OCI-LY3 (cell line): ENCODE results near the gene HYAL1.
"Not testable (repeated sequence)": the region's sequence is repeated elsewhere in the genome, so short reads cannot be mapped to it uniquely, and the experiment has no call there.

Source experiments
- H2AFZ ChIP-seq: fragments of 200-600, 300-600 bp; shearing (Covaris generic); 2 replicates; pipeline ENCODE4 v1.6.0; 2014; ENCODE audit warnings: antibody characterized with exemption, low read depth, low read length
- H3K27ac ChIP-seq: fragments of 200-600, 300-600 bp; sonication (generic); 2 replicates; pipeline ENCODE4 v1.5.1; 2014; ENCODE audit warnings: mild to moderate bottlenecking, low read length, moderate library complexity, mixed read lengths
- H3K27me3 ChIP-seq: fragments of 200-600, 300-600 bp; sonication (generic); 2 replicates; pipeline ENCODE4 v1.6.1; 2014; ENCODE audit warnings: low read depth, low read length, mixed read lengths
- H3K36me3 ChIP-seq: fragments of 200-600, 300-600 bp; sonication (generic); replicated peaks from 2 replicates; pipeline ENCODE3; 2014; ENCODE audit warnings: low read depth, low read length, mixed read lengths
- H3K4me1 ChIP-seq: fragments of 300-600, 200-600 bp; sonication (generic); 2 replicates; pipeline ENCODE4 v1.6.1; 2014; ENCODE audit warnings: low read length, mixed read lengths
- H3K4me2 ChIP-seq: fragments of 200-600, 300-600 bp; sonication (generic); 2 replicates; pipeline ENCODE4 v1.6.1; 2014; ENCODE audit warnings: low read length, mixed read lengths
- H3K4me3 ChIP-seq: fragments of 300-600, 200-600 bp; sonication (generic); 2 replicates; pipeline ENCODE4 v1.5.1; 2014; ENCODE audit warnings: antibody characterized with exemption, mild to moderate bottlenecking, low read length, moderate library complexity
- H3K79me2 ChIP-seq: fragments of 300-600, 200-600 bp; shearing (Covaris generic); 2 replicates; pipeline ENCODE4 v1.6.1; 2014; ENCODE audit warnings: mild to moderate bottlenecking, low read length, mixed read lengths
- H3K9ac ChIP-seq: fragments of 300-600, 200-600 bp; shearing (Covaris generic); 2 replicates; pipeline ENCODE4 v1.6.0; 2014; ENCODE audit warnings: mild to moderate bottlenecking, low read length, moderate library complexity
- H3K9me3 ChIP-seq: fragments of 200-600, 300-600 bp; shearing (Covaris generic); 2 replicates; pipeline ENCODE4 v1.6.1; 2014; ENCODE audit warnings: low read length, mixed read lengths; ENCODE audit not compliant: insufficient read depth
- H4K20me1 ChIP-seq: fragments of 200-600, 300-600 bp; sonication (generic); 2 replicates; pipeline ENCODE4 v1.6.1; 2016; ENCODE audit warnings: low read length, mixed read lengths; ENCODE audit not compliant: insufficient read depth
- EZH2phosphoT487 ChIP-seq: fragments of 200-600 bp; shearing (Covaris generic); IDR thresholded peaks from 2 replicates; pipeline ENCODE4 v1.6.1; 2018; ENCODE audit warnings: antibody characterized with exemption, mixed run types, low read depth
- TF ChIP-seq, protein P1 (sequence below): fragments of 200-600, 300-600 bp; sonication (generic); IDR thresholded peaks from 2 replicates; pipeline ENCODE4 v1.5.1; 2014; ENCODE audit warnings: antibody characterized with exemption, low read length, low read depth

Gene HYAL1

DNA sequence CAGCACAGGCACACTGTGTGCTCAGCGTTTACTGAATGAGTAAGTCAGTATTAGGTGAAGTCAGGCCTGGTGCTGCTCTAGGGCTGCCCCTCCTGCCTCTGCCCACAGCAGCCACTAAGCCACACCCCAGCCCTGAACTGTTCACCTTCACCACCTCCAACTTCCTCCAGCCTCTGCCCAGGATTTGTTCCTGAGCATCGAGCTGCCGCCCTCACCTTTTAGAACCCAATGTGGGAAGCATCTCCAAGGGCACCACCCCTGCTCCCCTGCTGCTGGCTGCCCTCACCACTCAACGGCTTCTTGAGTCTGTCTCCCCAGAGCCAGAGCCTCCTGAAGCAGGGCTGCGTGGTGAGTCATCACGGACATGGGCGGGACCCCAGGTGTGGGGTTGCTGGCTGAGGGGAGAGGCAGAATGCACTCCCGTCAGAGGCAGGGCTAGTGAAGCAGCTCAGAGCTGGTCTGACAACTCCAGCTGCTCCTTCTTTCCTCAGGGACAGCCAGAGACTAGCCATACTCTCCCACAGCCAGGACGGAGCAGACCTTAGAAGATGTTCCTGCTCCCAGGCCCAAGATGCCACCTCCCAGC lies 13.4 kb upstream of the HYAL1 start:
- peaks cover 19% of the 10 kb centered on the region for H3K79me2 ChIP-seq
- TF ChIP-seq, protein P1, sequence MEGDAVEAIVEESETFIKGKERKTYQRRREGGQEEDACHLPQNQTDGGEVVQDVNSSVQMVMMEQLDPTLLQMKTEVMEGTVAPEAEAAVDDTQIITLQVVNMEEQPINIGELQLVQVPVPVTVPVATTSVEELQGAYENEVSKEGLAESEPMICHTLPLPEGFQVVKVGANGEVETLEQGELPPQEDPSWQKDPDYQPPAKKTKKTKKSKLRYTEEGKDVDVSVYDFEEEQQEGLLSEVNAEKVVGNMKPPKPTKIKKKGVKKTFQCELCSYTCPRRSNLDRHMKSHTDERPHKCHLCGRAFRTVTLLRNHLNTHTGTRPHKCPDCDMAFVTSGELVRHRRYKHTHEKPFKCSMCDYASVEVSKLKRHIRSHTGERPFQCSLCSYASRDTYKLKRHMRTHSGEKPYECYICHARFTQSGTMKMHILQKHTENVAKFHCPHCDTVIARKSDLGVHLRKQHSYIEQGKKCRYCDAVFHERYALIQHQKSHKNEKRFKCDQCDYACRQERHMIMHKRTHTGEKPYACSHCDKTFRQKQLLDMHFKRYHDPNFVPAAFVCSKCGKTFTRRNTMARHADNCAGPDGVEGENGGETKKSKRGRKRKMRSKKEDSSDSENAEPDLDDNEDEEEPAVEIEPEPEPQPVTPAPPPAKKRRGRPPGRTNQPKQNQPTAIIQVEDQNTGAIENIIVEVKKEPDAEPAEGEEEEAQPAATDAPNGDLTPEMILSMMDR: no peak
- TF ChIP-seq EZH2phosphoT487: no peak
- peaks cover 21% of the 10 kb centered on the region for H3K36me3 ChIP-seq
- no peak overlapping the region for H3K27ac ChIP-seq
- H4K20me1 ChIP-seq: no peaks in the 10 kb centered on the region
- H3K4me3 ChIP-seq: no peak overlapping the region
- no peaks in the 10 kb centered on the region for H3K9me3 ChIP-seq
- H2AFZ ChIP-seq: no peak overlapping the region
- H3K9ac ChIP-seq: no peak overlapping the region
- no peaks in the 10 kb centered on the region for H3K27me3 ChIP-seq
- no peak overlapping the region for H3K4me2 ChIP-seq
- H3K4me1 ChIP-seq: peaks cover 16% of the 10 kb centered on the region

DNA sequence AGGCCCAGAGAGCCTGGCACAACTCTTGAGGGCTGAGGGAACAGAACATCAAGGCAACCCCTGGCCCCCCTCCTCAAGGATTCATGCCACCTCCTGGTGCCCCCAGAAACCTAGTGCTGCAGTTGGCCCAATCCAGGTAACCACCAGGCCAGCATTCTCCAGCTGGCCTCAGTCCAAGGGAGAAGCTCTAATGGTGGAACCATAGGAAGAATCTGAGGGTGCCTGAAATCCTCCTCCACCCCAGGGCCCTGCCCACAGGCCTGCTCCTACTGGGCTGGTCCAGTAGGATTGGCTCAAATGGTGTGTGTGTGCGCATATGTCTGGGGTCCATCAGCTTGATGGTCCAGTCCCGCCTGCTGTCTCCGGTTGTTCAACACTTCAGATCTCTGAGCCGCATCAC lies 11.4 kb upstream of the HYAL1 start:
- Histone ChIP-seq H3K4me2 (no peak overlapping the region), H3K36me3 (peaks cover 21% of the 10 kb centered on the region), H3K4me1 (peaks cover 9% of the 10 kb centered on the region), H3K79me2 (peaks cover 7% of the 10 kb centered on the region), H2AFZ (no peak overlapping the region), H3K4me3 (no peak overlapping the region), H3K9ac (no peak overlapping the region), H3K27me3 (no peaks in the 10 kb centered on the region), H3K9me3 (peaks cover under 1% of the 10 kb centered on the region; the same call in 1 of the 2 replicates), H3K27ac (no peak overlapping the region), H4K20me1 (no peaks in the 10 kb centered on the region)
- TF ChIP-seq, protein P1: no peak
- TF ChIP-seq EZH2phosphoT487: no peak

DNA sequence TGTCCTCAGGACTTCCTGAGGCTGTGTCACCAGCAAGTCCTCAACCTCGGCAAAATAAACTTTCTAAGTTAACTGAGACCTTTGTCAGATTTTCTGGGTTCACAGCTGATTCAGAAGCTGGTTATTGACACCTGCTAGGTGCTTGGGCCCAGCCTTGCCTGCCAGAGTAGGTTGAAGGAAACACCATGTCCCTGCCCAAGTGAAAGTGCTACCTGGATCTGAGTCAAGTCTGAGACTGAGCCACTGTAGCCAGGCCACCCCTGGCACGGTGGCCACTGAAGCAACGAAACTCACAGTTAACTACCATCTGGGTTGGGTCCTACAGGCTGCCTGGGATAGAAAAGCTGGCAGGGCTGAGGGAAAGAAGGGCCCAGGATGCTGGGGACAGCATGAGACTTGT lies 11.0 kb upstream of the HYAL1 start:
- TF ChIP-seq, protein P1: no peak
- TF ChIP-seq EZH2phosphoT487: no peak
- Histone ChIP-seq H3K9me3 (peaks cover 5% of the 10 kb centered on the region), H3K9ac (no peak overlapping the region), H2AFZ (no peak overlapping the region), H3K36me3 (peaks cover 23% of the 10 kb centered on the region), H3K27me3 (no peaks in the 10 kb centered on the region), H3K27ac (no peak overlapping the region), H3K79me2 (peaks cover 3% of the 10 kb centered on the region; the same call in 1 of the 2 replicates), H3K4me1 (peaks cover 9% of the 10 kb centered on the region; the same call in 1 of the 2 replicates), H3K4me3 (no peak overlapping the region), H4K20me1 (no peaks in the 10 kb centered on the region), H3K4me2 (no peak overlapping the region)

DNA sequence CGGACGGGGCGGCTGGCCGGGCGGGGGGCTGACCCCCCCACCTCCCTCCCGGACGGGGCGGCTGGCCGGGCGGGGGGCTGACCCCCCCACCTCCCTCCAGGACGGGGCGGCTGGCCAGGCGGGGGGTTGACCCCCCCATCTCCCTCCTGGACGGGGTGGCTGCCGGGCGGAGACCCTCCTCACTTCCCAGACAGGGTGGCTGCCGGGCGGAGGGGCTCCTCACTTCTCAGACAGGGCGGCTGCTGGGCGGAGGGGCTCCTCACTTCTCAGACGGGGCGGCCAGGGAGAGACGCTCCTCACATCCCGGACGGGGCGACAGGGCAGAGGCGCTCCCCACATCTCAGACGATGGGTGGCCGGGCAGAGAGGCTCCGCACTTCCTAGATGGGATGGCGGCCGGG lies 8.7 kb upstream of the HYAL1 start:
- not testable (repeated sequence) for H2AFZ ChIP-seq, H3K4me2 ChIP-seq, H3K4me1 ChIP-seq, H3K9ac ChIP-seq, H3K9me3 ChIP-seq, H3K79me2 ChIP-seq, H4K20me1 ChIP-seq, H3K27ac ChIP-seq, H3K27me3 ChIP-seq, H3K4me3 ChIP-seq
- H3K36me3 ChIP-seq: peaks cover 11% of the 10 kb centered on the region

DNA sequence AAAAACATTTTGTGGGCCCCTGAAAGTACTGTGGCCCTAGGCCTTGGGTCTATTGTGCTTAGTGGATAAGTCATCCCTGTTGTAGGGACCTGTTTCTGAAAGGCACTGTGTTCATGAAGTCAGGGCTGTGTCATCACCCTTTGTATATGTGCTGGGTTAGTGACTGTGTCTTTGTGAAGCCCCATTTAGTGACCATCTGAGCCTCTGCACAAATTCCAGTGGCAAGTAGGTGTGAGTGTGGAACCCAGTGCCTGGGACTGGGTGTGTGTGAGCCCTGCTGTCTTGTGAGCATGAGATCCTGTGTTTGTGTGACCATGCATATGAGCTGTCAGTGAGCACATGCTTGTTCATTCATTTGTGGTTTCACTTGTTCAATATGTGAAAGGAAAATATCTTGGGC lies 1.2 kb upstream of the HYAL1 start:
- no peak overlapping the region for H3K27ac ChIP-seq
- no peaks in the 10 kb centered on the region for H3K79me2 ChIP-seq
- no peaks in the 10 kb centered on the region for H3K27me3 ChIP-seq
- peaks cover 7% of the 10 kb centered on the region for H3K9me3 ChIP-seq
- peaks cover 3% of the 10 kb centered on the region for H3K36me3 ChIP-seq
- H3K9ac ChIP-seq: no peak overlapping the region
- no peaks in the 10 kb centered on the region for H4K20me1 ChIP-seq
- no peak overlapping the region for H3K4me2 ChIP-seq
- no peak overlapping the region for H3K4me3 ChIP-seq
- peaks cover 8% of the 10 kb centered on the region; the same call in 1 of the 2 replicates for H3K4me1 ChIP-seq
- H2AFZ ChIP-seq: no peak overlapping the region
- no peak for TF ChIP-seq EZH2phosphoT487
- TF ChIP-seq, protein P1: no peak
